ENCODE results near the gene POLD2. TPM values are rescaled to one million over a fixed set of nuclear protein-coding genes. Genes with fewer than 3 reads are reported as not detected.

The POLD2 gene
- total and polyA plus RNA-seq, 2 donors (not counting 3 experiments of a cell fraction or from before 2014, with no cell fraction given) = 96.5 to 122 TPM

- no peak overlapping the region for H3K4me3 ChIP-seq (replicated peaks in 1 of 3; ENCODE audit: insufficient read depth in 1 of 3, low read depth in 1 of 3, low read length in 3 of 3)
- no TSS peak for BruUV-seq (replicated peaks)
- peaks cover 0 to 21% of the 10 kb centered on the region in 2 experiments for H3K36me3 ChIP-seq (ENCODE audit: control insufficient read depth in 2 of 2, extremely low read depth in 1 of 2, insufficient read depth in 2 of 2, low read length in 2 of 2)
- H3K9ac ChIP-seq (replicated peaks; ENCODE audit: extremely low read depth, insufficient read depth, low read length) = no peak overlapping the region
- ChIA-PET CTCF (interaction anchor here (1.2 to 1.8 kb wide), 2 partner anchors 8 to 44 kb away, joined by 3 to 8 read pairs; no protein-coding TSS in a partner anchor), POLR2A (no interaction called here)
- H3K4me2 ChIP-seq (ENCODE audit: insufficient read depth, low read length) = no peak overlapping the region
- no peaks in the 10 kb centered on the region for H3K9me3 ChIP-seq (replicated peaks; ENCODE audit: control insufficient read depth, insufficient read depth, low read length)
- no peaks in the 10 kb centered on the region for H4K20me1 ChIP-seq (replicated peaks; ENCODE audit: control insufficient read depth, extremely low read depth, insufficient read depth, low read length)
- intact Hi-C loops (cut with micrococcal nuclease) = no loop called here
- no peak overlapping the region for H2AFZ ChIP-seq (ENCODE audit: low read depth, low read length)
- FAIRE-seq (no peak), DNase-seq (ENCODE audit: low read depth, low spot score) (no peak)
- no peak for TF ChIP-seq MAX (IDR thresholded peaks at IDR 0.05; ENCODE audit: insufficient read depth, insufficient read length)
- no peak for TF ChIP-seq POLR2AphosphoS5 (IDR thresholded peaks at IDR 0.05; ENCODE audit: insufficient read depth, low read depth, low read length)
- no peaks in the 10 kb centered on the region for H3K27me3 ChIP-seq (ENCODE audit: control insufficient read depth in 2 of 2, insufficient read depth in 2 of 2, low read length in 2 of 2)
- dilution Hi-C loops (cut with MboI; ENCODE audit: extremely low pct_ligation_motif_present, low sequenced_read_pairs) = no loop called here
- no peak overlapping the region for H3K27ac ChIP-seq (ENCODE audit: insufficient read depth, low read depth, low read length)
- no peaks in the 10 kb centered on the region for H3K79me2 ChIP-seq (ENCODE audit: control insufficient read depth, insufficient read depth, low read length)
- H3K9me1 ChIP-seq (replicated peaks; ENCODE audit: control insufficient read depth, extremely low read depth, insufficient read depth, low read length) = no peaks in the 10 kb centered on the region
- H3K4me1 ChIP-seq (ENCODE audit: control insufficient read depth, extremely low read depth, insufficient read depth, low read length) = peaks cover 4% of the 10 kb centered on the region
Observed at GRCh38 chr7:44080118-44080517, 43.2 kb downstream of the POLD2 start.

GRCh38 chr7:44079331-44080021 is 43.9 kb downstream of the POLD2 start:
- Histone ChIP-seq H3K4me2 (ENCODE audit: insufficient read depth, low read length) (no peak overlapping the region), H3K4me1 (ENCODE audit: control insufficient read depth, extremely low read depth, insufficient read depth, low read length) (peaks cover 8% of the 10 kb centered on the region), H3K4me3 (replicated peaks in 1 of 3; ENCODE audit: insufficient read depth in 1 of 3, low read depth in 1 of 3, low read length in 3 of 3) (no peak overlapping the region), H2AFZ (ENCODE audit: low read depth, low read length) (no peak overlapping the region), H3K9ac (replicated peaks; ENCODE audit: extremely low read depth, insufficient read depth, low read length) (no peak overlapping the region), H3K9me1 (replicated peaks; ENCODE audit: control insufficient read depth, extremely low read depth, insufficient read depth, low read length) (no peaks in the 10 kb centered on the region), H4K20me1 (replicated peaks; ENCODE audit: control insufficient read depth, extremely low read depth, insufficient read depth, low read length) (no peaks in the 10 kb centered on the region), H3K9me3 (replicated peaks; ENCODE audit: control insufficient read depth, insufficient read depth, low read length) (no peaks in the 10 kb centered on the region), H3K79me2 (ENCODE audit: control insufficient read depth, insufficient read depth, low read length) (no peaks in the 10 kb centered on the region), H3K27ac (ENCODE audit: insufficient read depth, low read depth, low read length) (no peak overlapping the region), H3K36me3 (ENCODE audit: control insufficient read depth in 2 of 2, extremely low read depth in 1 of 2, insufficient read depth in 2 of 2, low read length in 2 of 2) (peaks cover 0 to 21% of the 10 kb centered on the region in 2 experiments), H3K27me3 (ENCODE audit: control insufficient read depth in 2 of 2, insufficient read depth in 2 of 2, low read length in 2 of 2) (no peaks in the 10 kb centered on the region)
- FAIRE-seq (no peak), DNase-seq (ENCODE audit: low read depth, low spot score) (no peak)
- no peak for TF ChIP-seq POLR2AphosphoS5 (IDR thresholded peaks at IDR 0.05; ENCODE audit: insufficient read depth, low read depth, low read length)
- TF ChIP-seq MYC (IDR thresholded peaks at IDR 0.05; ENCODE audit: low read depth, low read length) = no peak
- no peak for TF ChIP-seq POLR2A (IDR thresholded peaks at IDR 0.05; ENCODE audit: low read depth, low read length)
- no peak for TF ChIP-seq JUN (IDR thresholded peaks at IDR 0.05; ENCODE audit: borderline replicate concordance, insufficient read depth, insufficient read length, low read depth)
- no peak for TF ChIP-seq CTCF (IDR thresholded peaks at IDR 0.05; ENCODE audit: extremely low read depth in 1 of 2, insufficient read depth in 1 of 2, low read depth in 1 of 2, low read length in 2 of 2)
- no peak for TF ChIP-seq MAX (IDR thresholded peaks at IDR 0.05; ENCODE audit: insufficient read depth, insufficient read length)
- TF ChIP-seq GATA2 (IDR thresholded peaks at IDR 0.05; ENCODE audit: insufficient read depth, insufficient read length, low read depth, low read length) = no peak
- TF ChIP-seq FOS (IDR thresholded peaks at IDR 0.05; ENCODE audit: borderline replicate concordance, insufficient read depth, low read length) = no peak
- no peak for TF ChIP-seq EZH2 (IDR thresholded peaks at IDR 0.05; ENCODE audit: borderline replicate concordance, low read depth, low read length, severe bottlenecking)
- no TSS peak for BruUV-seq (replicated peaks)
- ChIA-PET POLR2A (no interaction called here), CTCF (no interaction called here)
- intact Hi-C loops (cut with micrococcal nuclease) = no loop called here
- dilution Hi-C loops (cut with MboI; ENCODE audit: extremely low pct_ligation_motif_present, low sequenced_read_pairs) = no loop called here
